Stimulated activated CD4-positive, alpha-beta T cell treated with anti-CD3 and anti-CD28 coated beads, Interleukin-4, amount 100 ng/mL, for 4 hours (primary cell): ENCODE data around the gene TRIM41.
"Not testable (repeated sequence)": the region's sequence is repeated elsewhere in the genome, so short reads cannot be mapped to it uniquely, and the experiment has no call there.

Experiments used
- DNase-seq, 2 experiments: peaks; one replicate each; pipeline ENCODE4 v3.0.0-alpha.2; 2020

The TRIM41 gene

DNA sequence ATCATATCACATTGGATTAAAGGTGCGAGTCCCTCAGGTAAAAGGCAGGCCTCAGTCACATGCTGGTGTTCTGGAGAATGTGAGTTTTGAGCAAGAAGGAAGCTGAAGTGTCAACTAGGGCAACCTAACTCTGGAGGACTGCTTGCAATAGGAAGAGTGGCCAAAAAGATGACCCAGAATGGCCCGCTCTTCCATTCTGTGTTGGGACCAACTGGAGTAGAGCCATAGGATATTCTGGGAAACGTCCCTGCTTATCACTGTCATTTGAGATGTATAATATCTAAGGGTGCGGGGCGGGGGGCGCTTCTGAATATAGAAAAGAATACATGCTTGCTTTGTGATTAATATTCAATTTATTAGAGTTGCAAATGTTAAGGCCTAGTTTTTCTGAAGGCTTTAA is 11.0 kb upstream of the TRIM41 start:
- DNase-seq: no peak

DNA sequence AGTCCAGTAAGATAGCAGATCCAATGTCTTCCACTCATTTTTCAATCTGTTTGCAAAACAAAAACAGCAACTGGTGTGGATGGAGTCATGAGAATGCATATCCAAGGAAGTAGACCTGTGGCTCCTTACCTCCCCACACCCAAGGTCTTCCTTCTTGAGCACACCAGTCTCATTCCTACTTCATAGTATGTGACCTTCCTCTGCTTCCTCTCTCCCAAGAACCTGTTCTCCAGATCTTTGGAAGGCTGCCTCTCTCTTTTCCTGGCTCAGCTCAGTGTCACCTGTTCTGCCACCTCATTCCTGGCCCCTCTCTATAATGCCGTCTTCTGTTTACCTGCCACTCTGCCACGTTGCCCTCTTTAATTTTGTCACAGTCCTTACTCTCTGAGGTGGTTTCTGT is 10.1 kb upstream of the TRIM41 start:
- DNase-seq: no peak

DNA sequence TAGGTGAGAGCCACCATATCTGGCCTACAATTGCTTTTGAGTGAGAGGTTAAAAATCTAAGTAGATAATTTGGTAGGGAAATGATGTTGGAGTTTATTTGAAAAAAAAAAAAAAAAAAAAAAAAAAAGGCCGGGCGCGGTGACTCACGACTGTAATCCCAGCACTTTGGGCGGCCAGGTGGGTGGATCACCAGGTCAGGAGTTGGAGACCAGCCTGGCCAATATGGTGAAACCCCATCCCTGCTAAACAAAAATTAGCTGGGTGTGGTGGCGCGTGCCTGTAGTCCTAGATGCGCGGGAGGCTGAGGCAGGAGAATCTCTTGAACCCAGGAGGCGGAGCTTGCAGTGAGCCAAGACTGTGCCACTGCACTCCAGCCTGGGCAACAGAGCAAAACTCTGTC is 8.8 kb upstream of the TRIM41 start:
- not testable (repeated sequence) for DNase-seq

DNA sequence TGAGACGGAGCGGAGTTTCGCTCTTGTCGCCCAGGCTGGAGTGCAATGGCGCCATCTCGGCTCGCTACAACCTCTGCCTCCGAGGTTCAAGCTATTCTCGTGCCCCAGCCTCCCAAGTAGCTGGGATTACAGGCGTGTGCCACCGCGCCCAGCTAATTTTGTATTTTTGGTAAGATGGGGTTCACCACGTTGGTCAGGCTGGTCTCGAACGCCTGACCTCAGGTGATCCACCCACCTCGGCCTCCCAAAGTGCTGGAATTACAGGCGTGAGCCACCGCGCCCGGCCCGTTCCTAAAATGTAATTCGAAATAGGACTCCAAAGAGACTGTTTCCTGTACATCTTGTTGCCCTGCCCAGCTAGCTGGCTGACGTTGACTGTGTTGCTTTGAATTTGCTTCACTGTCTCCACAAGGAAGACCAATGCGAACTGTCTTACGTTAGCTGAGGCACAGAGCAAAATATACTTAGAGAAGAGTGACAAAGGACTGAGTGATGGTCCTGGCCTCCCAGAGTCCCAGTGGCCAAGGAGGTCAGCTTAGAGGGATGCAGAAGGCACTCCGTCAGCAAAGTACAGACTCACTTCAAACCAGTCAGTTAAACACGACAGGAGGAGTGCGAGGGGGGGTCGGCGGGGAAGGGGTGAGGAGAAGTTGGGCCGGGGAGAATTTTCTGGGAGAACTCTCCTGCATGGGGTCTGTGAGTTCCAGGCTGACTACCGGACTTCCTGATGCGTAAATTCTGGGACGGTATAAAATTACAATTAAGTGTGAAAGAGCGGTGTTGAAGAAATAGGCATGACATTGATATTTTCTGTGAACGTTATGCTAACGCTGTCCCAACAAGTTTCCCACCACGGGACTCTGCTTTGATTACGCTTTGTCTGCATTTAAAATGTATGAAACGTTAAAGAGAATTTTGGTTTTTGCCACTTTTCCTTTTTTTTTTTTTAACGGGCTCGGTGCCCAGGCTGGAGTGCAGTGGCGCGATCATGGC is 6.8 kb upstream of the TRIM41 start:
- no peak for DNase-seq

GRCh38 chr5:181217111-181217802 is 5.8 kb upstream of the TRIM41 start:
- peak; percentile 52 to 64 for DNase-seq

GRCh38 chr5:181217803-181218062 is 5.3 kb upstream of the TRIM41 start:
- DNase-seq: no peak

DNA sequence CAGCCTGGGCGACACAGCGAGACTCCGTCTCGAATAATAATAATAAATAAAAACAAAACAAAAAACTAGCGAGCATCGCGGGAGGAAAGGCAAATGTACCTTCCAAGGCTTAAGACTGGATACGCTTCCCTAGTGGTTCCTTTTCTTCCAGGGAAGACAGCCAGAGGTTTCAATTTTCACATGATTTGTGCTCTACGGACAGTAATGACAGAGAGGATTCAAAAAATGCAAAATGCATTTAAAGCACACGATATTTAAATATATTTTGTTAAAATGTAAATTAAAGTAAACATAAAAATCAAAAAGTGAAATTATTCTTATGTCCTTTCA is 4.3 kb upstream of the TRIM41 start:
- no peak for DNase-seq

DNA sequence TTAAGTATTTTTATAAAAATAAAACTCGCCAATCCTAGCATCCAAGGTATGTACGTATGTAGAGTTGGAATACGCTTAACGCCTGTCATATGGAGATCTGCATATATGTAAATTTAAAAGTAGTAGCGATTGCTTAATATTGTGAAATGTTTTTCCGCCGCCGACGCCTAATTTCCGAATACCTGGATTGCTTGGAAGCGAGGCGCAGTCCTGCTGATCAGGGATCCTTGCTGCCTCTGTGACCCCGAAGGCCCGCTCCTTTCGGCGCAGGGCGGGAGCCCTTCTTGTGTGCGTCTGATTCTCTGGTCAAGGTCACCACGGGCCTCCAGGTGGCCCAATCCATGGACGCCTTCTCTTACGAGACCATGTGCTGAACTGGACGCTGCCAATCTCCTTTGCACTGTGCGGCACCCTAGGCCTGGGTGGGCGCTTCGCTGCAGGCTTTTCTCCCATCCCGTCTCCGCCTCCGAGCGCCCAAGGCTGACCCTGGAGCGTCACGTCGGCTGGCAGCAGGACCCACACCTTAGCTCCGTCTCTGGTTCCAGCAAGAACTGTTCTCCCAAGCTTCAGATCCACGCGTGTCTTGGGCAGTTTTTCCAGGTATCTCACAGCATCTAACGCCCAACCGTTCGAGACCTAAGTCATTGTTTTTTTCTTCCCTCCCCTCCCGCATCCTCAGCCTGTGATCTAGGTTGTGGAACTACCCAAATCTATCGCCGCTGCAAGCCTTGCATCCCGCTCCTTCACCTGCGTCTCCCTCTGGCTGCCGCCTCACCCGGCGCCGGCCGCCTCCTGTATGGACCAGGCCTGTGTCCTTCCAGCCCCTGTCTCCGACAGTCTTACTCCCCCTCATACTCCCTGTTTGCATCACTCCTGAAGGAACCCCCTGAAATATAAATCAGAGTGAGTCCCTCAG is 3.6 kb upstream of the TRIM41 start:
- no peak for DNase-seq

- DNase-seq: no peak
Observed at GRCh38 chr5:181220178-181220515, 2.9 kb upstream of the TRIM41 start.

- DNase-seq: no peak
Observed at GRCh38 chr5:181221105-181221791, 1.8 kb upstream of the TRIM41 start.

- peak; percentile 96 to 97 for DNase-seq
Observed at GRCh38 chr5:181221792-181222629, 1.1 kb upstream of the TRIM41 start.

DNA sequence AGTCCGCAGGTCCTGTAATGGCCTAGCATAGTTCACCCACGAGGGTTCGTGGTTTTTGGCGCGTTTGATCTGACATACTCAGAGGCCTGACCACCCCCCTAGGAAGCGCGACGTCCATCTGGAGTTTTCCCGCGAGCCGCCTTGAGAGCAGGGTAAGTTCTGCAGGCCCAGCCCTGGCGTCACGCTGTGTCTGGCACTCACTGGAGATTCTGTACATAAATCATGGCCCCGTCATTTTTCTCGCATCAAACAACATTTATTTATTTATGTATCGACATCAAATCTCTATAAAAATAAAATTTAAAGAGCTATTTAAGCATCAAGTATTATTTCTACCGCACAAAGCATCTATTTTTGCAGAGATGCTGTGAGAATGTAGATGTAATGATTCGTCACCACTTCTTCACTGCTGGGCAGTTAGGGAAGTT is 437 bp upstream of the TRIM41 start:
- DNase-seq: no peak

GRCh38 chr5:181223729-181224389 is 778 bp downstream of the TRIM41 start:
- no peak for DNase-seq

DNA sequence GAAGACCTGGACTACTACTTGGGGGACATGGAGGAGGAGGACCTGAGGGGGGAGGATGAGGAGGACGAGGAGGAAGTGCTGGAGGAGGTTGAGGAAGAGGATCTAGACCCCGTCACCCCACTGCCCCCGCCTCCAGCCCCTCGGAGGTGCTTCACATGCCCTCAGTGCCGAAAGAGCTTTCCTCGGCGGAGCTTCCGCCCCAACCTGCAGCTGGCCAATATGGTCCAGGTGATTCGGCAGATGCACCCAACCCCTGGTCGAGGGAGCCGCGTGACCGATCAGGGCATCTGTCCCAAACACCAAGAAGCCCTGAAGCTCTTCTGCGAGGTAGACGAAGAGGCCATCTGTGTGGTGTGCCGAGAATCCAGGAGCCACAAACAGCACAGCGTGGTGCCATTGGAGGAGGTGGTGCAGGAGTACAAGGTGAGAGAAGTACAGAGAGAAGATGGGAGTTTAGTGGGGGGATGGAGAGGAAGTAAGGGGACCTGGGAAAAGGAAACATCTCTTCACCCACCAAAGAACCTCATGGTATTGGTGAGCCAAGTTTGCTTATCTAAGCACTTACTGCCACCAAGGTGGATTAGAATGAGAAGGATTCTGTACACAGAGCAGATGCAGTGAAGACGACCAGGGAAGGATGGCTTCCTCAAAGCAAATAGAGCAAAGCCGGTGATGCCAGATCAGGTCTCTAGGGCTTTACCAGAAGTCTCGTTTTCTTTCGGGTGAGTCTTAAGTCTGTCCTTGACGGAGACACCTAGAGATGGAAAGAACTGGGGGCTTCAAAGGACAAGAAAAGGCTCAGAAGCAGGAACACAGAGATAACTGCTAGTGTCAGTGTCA is 1.5 kb downstream of the TRIM41 start:
- DNase-seq: no peak

GRCh38 chr5:181229996-181230395 is 6.9 kb downstream of the TRIM41 start:
- DNase-seq: no peak

- no peak for DNase-seq
Observed at GRCh38 chr5:181230551-181230950, 7.5 kb downstream of the TRIM41 start.

GRCh38 chr5:181231432-181231831 is 8.4 kb downstream of the TRIM41 start:
- no peak for DNase-seq

DNA sequence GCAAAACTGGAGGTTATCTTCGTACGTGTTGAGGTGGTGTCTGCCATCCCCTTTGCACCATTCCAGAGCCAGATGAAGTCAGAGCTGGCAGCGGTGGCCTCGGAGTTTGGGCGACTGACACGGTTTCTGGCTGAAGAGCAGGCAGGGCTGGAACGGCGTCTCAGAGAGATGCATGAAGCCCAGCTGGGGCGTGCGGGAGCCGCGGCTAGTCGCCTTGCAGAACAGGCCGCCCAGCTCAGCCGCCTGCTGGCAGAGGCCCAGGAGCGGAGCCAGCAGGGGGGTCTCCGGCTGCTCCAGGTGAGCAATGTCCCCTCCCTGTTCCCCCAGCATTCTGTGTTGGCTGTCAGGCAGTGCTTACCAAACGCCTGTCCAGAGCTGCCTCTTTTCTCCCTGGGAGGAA is 9.5 kb downstream of the TRIM41 start:
- DNase-seq: no peak

DNA sequence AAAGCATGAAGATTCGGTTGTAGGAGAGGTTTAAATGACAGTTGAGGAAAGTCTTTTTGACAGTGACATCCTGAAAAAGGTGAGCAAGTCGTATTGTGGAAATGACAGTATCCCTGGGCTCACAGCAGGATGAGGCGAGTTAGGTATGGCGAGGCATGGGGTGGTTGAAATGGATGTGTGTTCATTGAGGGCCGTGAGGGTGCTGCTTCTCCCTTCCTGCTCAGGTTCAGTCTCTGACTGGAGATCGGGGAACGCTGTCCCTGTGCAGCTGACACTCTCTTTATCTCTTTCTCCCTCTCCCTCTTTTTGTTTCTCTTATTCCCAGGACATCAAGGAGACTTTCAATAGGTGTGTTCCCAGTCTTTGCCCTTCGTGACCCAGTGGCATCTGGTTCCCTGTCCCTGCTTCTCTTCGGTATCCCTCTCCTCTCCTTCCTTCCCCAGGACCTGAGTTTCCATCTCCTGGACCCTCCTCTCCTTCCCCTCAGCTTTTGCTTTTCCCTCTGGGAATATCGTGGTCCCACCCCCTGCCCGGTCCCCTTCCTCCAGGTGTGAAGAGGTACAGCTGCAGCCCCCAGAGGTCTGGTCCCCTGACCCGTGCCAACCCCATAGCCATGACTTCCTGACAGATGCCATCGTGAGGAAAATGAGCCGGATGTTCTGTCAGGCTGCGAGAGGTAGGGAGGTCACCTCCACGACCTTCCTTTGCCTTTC is 10.2 kb downstream of the TRIM41 start:
- DNase-seq: no peak
